T47D (cell line): ENCODE results near the gene CAPN15.

Experiments
- DNase-seq, 2 experiments: peaks; one replicate each; pipeline versions ENCODE4 v3.0.0 to v3.0.0-alpha.2; 2011 to 2012; ENCODE audit warnings: low read depth in 1 of 2, low spot score in 1 of 2
- JUND ChIP-seq: IDR thresholded peaks from 2 replicates; pipeline ENCODE4 v1.6.1; 2012; ENCODE audit warnings: low read depth
- in situ Hi-C: cut with HindIII; loops from 2 replicates; pipeline ENCODE4 v1.10.0; 2016; ENCODE audit warnings: low sequenced_read_pairs, low pct_unique_long_range_greater_than_20kb

The CAPN15 gene

GRCh38 chr16:577796-578195 is 50.3 kb downstream of the CAPN15 start:
- in situ Hi-C loops: no loop called here
- no peak for DNase-seq
- TF ChIP-seq JUND: no peak

- DNase-seq: no peak
- no peak for TF ChIP-seq JUND
- in situ Hi-C loops: no loop called here
Observed at GRCh38 chr16:578232-578869, 50.8 kb downstream of the CAPN15 start.

GRCh38 chr16:578870-579405 is 51.4 kb downstream of the CAPN15 start:
- in situ Hi-C loops: no loop called here
- no peak for DNase-seq
- TF ChIP-seq JUND: no peak

- in situ Hi-C loops: no loop called here
- no peak for DNase-seq
- no peak for TF ChIP-seq JUND
Observed at GRCh38 chr16:580141-580945, 52.8 kb downstream of the CAPN15 start.

GRCh38 chr16:580946-581498 is 53.5 kb downstream of the CAPN15 start:
- in situ Hi-C loops: no loop called here
- no peak for DNase-seq
- TF ChIP-seq JUND: no peak

GRCh38 chr16:582218-582613 is 54.7 kb downstream of the CAPN15 start:
- in situ Hi-C loops: no loop called here
- no peak for TF ChIP-seq JUND
- no peak for DNase-seq

- in situ Hi-C loops: no loop called here
- TF ChIP-seq JUND: no peak
- no peak for DNase-seq
Observed at GRCh38 chr16:582614-583331, 55.3 kb downstream of the CAPN15 start.

- in situ Hi-C loops: no loop called here
- DNase-seq: no peak
Observed at GRCh38 chr16:583470-583814, 55.9 kb downstream of the CAPN15 start.

GRCh38 chr16:583815-584591 is 56.5 kb downstream of the CAPN15 start:
- in situ Hi-C loops: no loop called here
- DNase-seq: no peak

More at GRCh38 chr16:583470-583814, 55.9 kb downstream of the CAPN15 start:
- no peak for TF ChIP-seq JUND

GRCh38 chr16:585351-585750 is 57.8 kb downstream of the CAPN15 start:
- in situ Hi-C loops: no loop called here
- no peak for TF ChIP-seq JUND
- peak; percentile 84 to 88 for DNase-seq

More at GRCh38 chr16:583815-584591, 56.5 kb downstream of the CAPN15 start:
- TF ChIP-seq JUND: no peak

- in situ Hi-C loops: no loop called here
- DNase-seq: no peak
- no peak for TF ChIP-seq JUND
Observed at GRCh38 chr16:586047-586644, 58.6 kb downstream of the CAPN15 start.
